A549 (cell line): Measurements from ENCODE around the gene CERS6.

Experiments
- E2F6 ChIP-seq: IDR thresholded peaks from 2 replicates; pipeline ENCODE4 v1.6.1; 2012; ENCODE audit warnings: low read depth, borderline replicate concordance
- NFE2L2 ChIP-seq: fragments of 150-350 bp; conservative IDR thresholded peaks from 2 replicates; pipeline ENCODE4 v1.6.1; 2014; ENCODE audit warnings: low read length
- POLR2A ChIP-seq: IDR thresholded peaks from 2 replicates; pipeline ENCODE4 v1.6.1; 2012; ENCODE audit warnings: mild to moderate bottlenecking, low read length
- RARB ChIP-seq: fragments of 250-450 bp; sonication (Bioruptor Pico); IDR thresholded peaks from 2 replicates; pipeline ENCODE4 v1.8.0; 2021; ENCODE audit warnings: mild to moderate bottlenecking, moderate library complexity

GRCh38 chr2:168600949-168601348 is 144.9 kb downstream of the CERS6 start:
- TF ChIP-seq POLR2A (no peak), E2F6 (no peak), NFE2L2 (no peak), RARB (CRISPR knock-in tag) (no peak)
